SU-DHL-6 (cell line): ENCODE data around the gene UMAD1.
"Not testable (repeated sequence)": the region's sequence is repeated elsewhere in the genome, so short reads cannot be mapped to it uniquely, and the experiment has no call there.

Experiments used
- H2AFZ ChIP-seq: fragments of 200-600 bp; sonication (generic); 2 replicates; pipeline ENCODE4 v1.6.1; 2014; ENCODE audit warnings: low read depth, mild to moderate bottlenecking, moderate library complexity, mixed read lengths, antibody characterized with exemption, low read length; ENCODE audit not compliant: severe bottlenecking
- H3F3A ChIP-seq: fragments of 200-600 bp; shearing (Covaris generic); 2 replicates; pipeline ENCODE4 v1.6.0; 2016; ENCODE audit warnings: antibody characterized with exemption, mild to moderate bottlenecking; ENCODE audit not compliant: insufficient read depth
- H3K27ac ChIP-seq: fragments of 200-600 bp; sonication (generic); 2 replicates; pipeline ENCODE4 v1.5.1; 2016; ENCODE audit warnings: low read depth, mild to moderate bottlenecking, low read length, moderate library complexity, mixed read lengths
- H3K27me3 ChIP-seq: fragments of 200-600 bp; sonication (generic), shearing (Covaris generic); 2 replicates; pipeline ENCODE4 v1.6.0; 2014; ENCODE audit warnings: mild to moderate bottlenecking, low read length
- H3K36me3 ChIP-seq: fragments of 200-600 bp; sonication (generic); 2 replicates; pipeline ENCODE4 v1.6.1; 2014; ENCODE audit warnings: mild to moderate bottlenecking, low read length, mixed read lengths
- H3K4me2 ChIP-seq: fragments of 300-600, 200-600 bp; shearing (Covaris generic), sonication (generic); 2 replicates; pipeline ENCODE4 v1.6.0; 2014; ENCODE audit warnings: low read length, low read depth, mild to moderate bottlenecking; ENCODE audit not compliant: poor library complexity, severe bottlenecking
- H3K4me3 ChIP-seq: fragments of 200-600 bp; sonication (generic); 2 replicates; pipeline ENCODE4 v1.5.1; 2014; ENCODE audit warnings: antibody characterized with exemption, low read length, mild to moderate bottlenecking, mixed read lengths; ENCODE audit not compliant: insufficient read depth, poor library complexity, severe bottlenecking
- H3K79me2 ChIP-seq: fragments of 200-600 bp; sonication (generic); 2 replicates; pipeline ENCODE4 v1.6.1; 2014; ENCODE audit warnings: mild to moderate bottlenecking, low read length, moderate library complexity; ENCODE audit not compliant: insufficient read depth
- H3K9ac ChIP-seq: fragments of 200-600 bp; sonication (generic); 2 replicates; pipeline ENCODE4 v1.7.0; 2014; ENCODE audit warnings: mild to moderate bottlenecking, low read length
- H3K9me2 ChIP-seq: fragments of 200-600 bp; sonication (generic); replicated peaks from 2 replicates; pipeline ENCODE4 v1.6.1; 2014; ENCODE audit warnings: low read length; ENCODE audit not compliant: insufficient read depth
- H3K9me3 ChIP-seq: fragments of 200-600 bp; sonication (generic); 2 replicates; pipeline ENCODE4 v1.6.1; 2014; ENCODE audit warnings: low read length, mixed read lengths; ENCODE audit not compliant: insufficient read depth
- H4K20me1 ChIP-seq: fragments of 200-600 bp; sonication (generic); 2 replicates; pipeline ENCODE4 v1.6.1; 2014; ENCODE audit warnings: low read depth, mild to moderate bottlenecking, antibody characterized with exemption, low read length, moderate library complexity, mixed read lengths
- CTCF ChIP-seq: fragments of 200-600 bp; sonication (generic); IDR thresholded peaks from one replicate; pipeline ENCODE4 v1.5.1; 2017; ENCODE audit warnings: antibody characterized with exemption, mild to moderate bottlenecking, low read length, moderate library complexity; ENCODE audit not compliant: insufficient read depth, poor library complexity, severe bottlenecking
- EZH2phosphoT487 ChIP-seq: fragments of 200-600 bp; sonication (generic), shearing (Covaris generic); conservative IDR thresholded peaks from 2 replicates; pipeline ENCODE4 v1.6.1; 2018; ENCODE audit warnings: mild to moderate bottlenecking, antibody characterized with exemption, low read length, moderate library complexity, mixed read lengths

The UMAD1 gene

GRCh38 chr7:7820939-7821338, 180.4 kb downstream of the UMAD1 start:
- no peak overlapping the region for H3K9ac ChIP-seq
- H3K27ac ChIP-seq = no peak overlapping the region
- no peak overlapping the region for H2AFZ ChIP-seq
- peaks cover 3% of the 10 kb centered on the region; the same call in 1 of the 2 replicates for H3K9me3 ChIP-seq
- H3K4me2 ChIP-seq = peak overlapping the region; percentile 31
- no peak for TF ChIP-seq CTCF
- TF ChIP-seq EZH2phosphoT487 = no peak
- H3F3A ChIP-seq = no peaks in the 10 kb centered on the region
- no peaks in the 10 kb centered on the region for H3K36me3 ChIP-seq
- no peaks in the 10 kb centered on the region for H3K9me2 ChIP-seq
- no peak overlapping the region for H3K4me3 ChIP-seq
- no peaks in the 10 kb centered on the region for H3K79me2 ChIP-seq
- no peaks in the 10 kb centered on the region; the same call in 1 of the 2 replicates for H4K20me1 ChIP-seq
- no peaks in the 10 kb centered on the region for H3K27me3 ChIP-seq

GRCh38 chr7:7821517-7821916, 181.0 kb downstream of the UMAD1 start:
- H3K4me3 ChIP-seq = no peak overlapping the region
- no peaks in the 10 kb centered on the region for H3K79me2 ChIP-seq
- H3K9me2 ChIP-seq = no peaks in the 10 kb centered on the region
- H3F3A ChIP-seq = no peaks in the 10 kb centered on the region
- no peak overlapping the region for H3K4me2 ChIP-seq
- TF ChIP-seq EZH2phosphoT487 (no peak), CTCF (no peak)
- no peaks in the 10 kb centered on the region for H3K36me3 ChIP-seq
- no peak overlapping the region for H3K27ac ChIP-seq
- peaks cover 3% of the 10 kb centered on the region; the same call in 1 of the 2 replicates for H3K9me3 ChIP-seq
- no peak overlapping the region for H2AFZ ChIP-seq
- H4K20me1 ChIP-seq = no peaks in the 10 kb centered on the region; the same call in 1 of the 2 replicates
- H3K27me3 ChIP-seq = no peaks in the 10 kb centered on the region
- H3K9ac ChIP-seq = no peak overlapping the region

- H3K36me3 ChIP-seq, H3K79me2 ChIP-seq, H3K27me3 ChIP-seq: not testable (repeated sequence)
Observed at GRCh38 chr7:7825294-7825693, 184.7 kb downstream of the UMAD1 start.

GRCh38 chr7:7829667-7830066, 189.1 kb downstream of the UMAD1 start:
- Histone ChIP-seq H3K9ac (no peak overlapping the region), H3K36me3 (no peaks in the 10 kb centered on the region), H3K4me3 (no peak overlapping the region), H3F3A (no peaks in the 10 kb centered on the region), H3K79me2 (no peaks in the 10 kb centered on the region), H3K9me2 (no peaks in the 10 kb centered on the region), H4K20me1 (no peaks in the 10 kb centered on the region), H2AFZ (no peak overlapping the region), H3K27me3 (no peaks in the 10 kb centered on the region), H3K9me3 (no peaks in the 10 kb centered on the region), H3K27ac (no peak overlapping the region), H3K4me2 (no peak overlapping the region)
- TF ChIP-seq CTCF = no peak
- no peak for TF ChIP-seq EZH2phosphoT487

More at GRCh38 chr7:7825294-7825693, 184.7 kb downstream of the UMAD1 start:
- H3K27ac ChIP-seq, H3K9ac ChIP-seq, H4K20me1 ChIP-seq, H3F3A ChIP-seq, H3K4me2 ChIP-seq, H3K4me3 ChIP-seq, H3K9me3 ChIP-seq, H2AFZ ChIP-seq, H3K9me2 ChIP-seq: not testable (repeated sequence)
